ENCODE data around the gene TMEM37.

The TMEM37 gene

GRCh38 chr2:119461811-119462210, 30.2 kb downstream of the TMEM37 start:
- no peak for DNase-seq

DNA sequence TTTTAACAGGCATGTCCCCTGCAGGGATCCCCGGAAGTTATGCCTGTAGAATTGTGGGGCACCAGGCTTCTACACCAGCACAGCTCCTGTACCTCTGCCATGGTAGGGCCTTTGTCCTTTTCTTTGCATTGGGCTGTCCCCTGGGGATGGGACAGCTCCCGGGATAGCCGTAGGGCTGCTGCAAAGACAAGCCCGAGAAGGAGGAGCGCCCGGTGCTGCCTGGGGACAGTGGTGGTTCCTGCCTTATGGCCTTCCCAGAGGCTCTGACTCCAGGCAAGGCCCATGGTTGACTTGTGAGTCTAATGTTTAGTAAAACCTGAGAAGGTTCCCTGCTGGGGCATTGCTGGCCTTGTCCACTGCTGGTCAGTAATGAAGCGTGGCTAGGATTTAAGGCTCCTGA, 30.9 kb downstream of the TMEM37 start:
- no peak for DNase-seq

GRCh38 chr2:119463136-119463535, 31.5 kb downstream of the TMEM37 start:
- no peak for DNase-seq

GRCh38 chr2:119463990-119464389, 32.3 kb downstream of the TMEM37 start:
- DNase-seq, result no peak

- no peak for DNase-seq
Measured at GRCh38 chr2:119464981-119465380, 33.3 kb downstream of the TMEM37 start.

- no peak for DNase-seq
Measured at GRCh38 chr2:119465687-119466086, 34.0 kb downstream of the TMEM37 start.

GRCh38 chr2:119466373-119466772, 34.7 kb downstream of the TMEM37 start:
- DNase-seq, result no peak

GRCh38 chr2:119468154-119468955, 36.7 kb downstream of the TMEM37 start:
- no peak for DNase-seq

GRCh38 chr2:119469131-119469530, 37.5 kb downstream of the TMEM37 start:
- no peak for DNase-seq

DNA sequence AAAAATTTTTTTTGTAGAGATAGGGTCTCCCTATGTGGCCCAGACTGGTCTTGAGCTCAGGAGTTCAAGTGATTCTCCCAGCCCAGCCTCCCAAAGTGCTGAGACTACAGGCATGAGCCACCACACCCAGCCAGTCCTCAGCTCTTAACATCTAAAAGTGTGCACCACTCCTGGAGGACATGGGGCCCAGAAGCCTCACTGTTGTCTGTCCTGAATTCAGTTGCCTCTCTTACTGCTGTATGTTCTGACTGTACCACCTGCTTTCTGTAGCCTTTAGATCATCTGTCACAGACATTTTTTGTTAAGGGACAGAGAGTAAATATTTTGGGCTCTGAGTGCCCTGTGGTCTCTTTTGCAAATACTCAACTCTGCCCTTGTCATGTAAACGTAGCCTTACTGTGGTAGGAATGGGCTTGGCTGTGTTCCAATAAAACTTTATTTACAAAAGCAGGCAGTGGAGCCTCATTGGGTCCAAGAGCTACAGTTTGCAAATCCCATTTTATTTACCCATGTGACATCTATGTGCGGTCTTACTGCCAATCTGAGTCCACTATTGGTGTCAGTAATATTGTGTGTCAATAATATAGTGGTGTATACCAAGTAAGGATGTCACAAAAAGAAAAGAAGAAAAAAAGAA, 38.1 kb downstream of the TMEM37 start:
- no peak for DNase-seq

DNA sequence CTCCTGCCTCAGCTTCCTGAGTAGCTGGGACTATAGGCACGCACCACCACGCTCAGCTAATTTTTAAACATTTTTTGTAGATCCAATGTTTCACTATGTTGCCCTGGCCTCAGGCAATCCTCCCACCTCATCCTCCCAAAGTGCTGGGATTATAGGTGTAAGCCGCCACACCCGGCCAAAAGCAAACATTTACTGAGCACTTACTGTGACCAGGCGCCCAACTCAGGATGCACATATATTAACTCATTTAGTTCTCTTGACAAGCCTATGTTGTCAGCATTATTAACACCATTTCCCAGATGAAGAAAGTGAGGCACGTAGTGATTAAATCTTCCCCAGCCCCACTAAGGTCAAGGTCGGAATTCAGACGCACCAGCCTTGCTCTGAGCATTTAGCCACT, 41.1 kb downstream of the TMEM37 start:
- DNase-seq, result no peak

DNA sequence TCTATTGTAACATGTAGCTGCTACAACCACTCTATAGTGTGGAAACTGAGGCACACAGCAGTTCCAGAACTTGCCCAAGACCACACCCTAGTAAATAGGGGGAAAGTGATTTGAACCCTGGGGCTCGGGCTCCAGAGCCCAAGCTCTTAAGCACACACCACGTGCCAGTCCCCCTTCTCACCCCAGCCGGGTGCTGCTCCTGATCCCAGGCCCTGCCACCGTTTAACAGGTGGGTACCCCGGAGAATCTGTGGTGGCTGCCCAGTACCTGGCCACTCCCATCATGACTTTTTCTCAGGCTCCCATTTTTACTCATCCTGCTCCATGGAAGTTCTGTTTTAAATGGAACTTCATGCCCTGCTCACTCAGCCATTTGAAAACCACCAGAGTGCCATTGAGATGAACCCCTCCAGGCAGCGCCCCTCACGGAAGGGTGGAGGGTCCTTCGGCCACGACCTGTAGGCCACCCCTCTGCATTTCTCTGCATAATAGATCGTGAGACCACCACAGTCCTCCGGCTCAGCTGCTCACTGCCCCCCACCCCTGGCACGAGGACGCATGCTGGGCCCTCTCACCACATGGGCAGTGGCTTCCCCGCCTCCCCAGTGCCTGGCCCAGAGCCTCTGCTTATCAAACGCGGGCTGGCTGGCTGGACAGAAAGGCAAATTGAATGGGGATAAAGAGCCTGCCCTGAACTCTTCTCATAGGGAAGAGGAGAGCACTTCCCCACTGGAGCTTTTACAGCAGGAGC, 42.1 kb downstream of the TMEM37 start:
- no peak for DNase-seq

GRCh38 chr2:119474371-119475224, 42.9 kb downstream of the TMEM37 start:
- DNase-seq, result no peak

DNA sequence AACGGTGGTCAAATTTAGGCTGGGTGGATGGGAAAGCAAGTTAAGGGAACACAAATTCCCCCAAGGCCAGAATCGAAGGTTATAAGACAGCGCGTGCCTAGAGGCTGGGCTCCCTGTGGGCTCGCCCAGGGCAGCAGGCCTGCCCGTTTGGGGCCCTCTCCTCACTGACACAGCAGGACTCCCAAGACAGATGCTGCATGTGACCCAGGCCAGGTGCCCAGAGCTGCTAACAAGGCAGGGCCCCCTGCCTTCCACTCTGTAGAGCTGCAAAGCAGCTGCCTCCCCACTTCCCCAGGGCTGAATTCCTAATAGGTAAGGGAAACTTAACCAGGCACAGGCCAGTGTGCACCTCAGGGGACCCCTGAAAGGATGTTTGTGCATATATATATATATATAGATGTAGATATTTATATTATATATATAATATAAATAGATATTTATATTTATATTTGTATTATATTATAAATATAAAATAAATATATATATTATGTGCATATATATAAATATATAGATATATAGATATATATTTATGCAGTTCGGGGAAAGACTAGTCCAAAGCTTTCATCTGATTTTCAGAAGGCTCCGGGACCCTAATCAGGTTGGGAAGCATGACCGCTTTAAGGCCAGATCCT, 43.7 kb downstream of the TMEM37 start:
- no peak for DNase-seq

DNA sequence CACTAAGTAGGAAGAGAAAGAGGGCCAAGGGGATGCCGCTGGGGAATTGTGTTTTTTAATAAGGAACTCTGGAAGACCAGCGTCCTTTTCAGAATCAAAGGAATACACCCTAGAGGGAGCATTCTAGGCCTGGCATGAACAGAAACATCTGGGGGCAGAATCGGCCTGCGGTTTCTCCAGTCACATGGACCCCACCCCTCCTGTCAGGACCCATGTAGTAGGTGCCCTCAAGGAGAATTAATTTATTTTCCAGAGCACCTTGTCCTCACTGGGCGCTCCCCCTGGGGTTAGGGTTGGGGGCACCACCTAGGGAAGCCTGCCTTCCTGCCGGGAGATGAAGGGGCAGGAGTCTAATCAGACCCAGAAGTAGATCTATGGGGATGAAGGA, 44.2 kb downstream of the TMEM37 start:
- no peak for DNase-seq

- DNase-seq, result no peak
Measured at GRCh38 chr2:119476301-119477112, 44.9 kb downstream of the TMEM37 start.

GRCh38 chr2:119477113-119477505, 45.5 kb downstream of the TMEM37 start:
- DNase-seq, result no peak

DNA sequence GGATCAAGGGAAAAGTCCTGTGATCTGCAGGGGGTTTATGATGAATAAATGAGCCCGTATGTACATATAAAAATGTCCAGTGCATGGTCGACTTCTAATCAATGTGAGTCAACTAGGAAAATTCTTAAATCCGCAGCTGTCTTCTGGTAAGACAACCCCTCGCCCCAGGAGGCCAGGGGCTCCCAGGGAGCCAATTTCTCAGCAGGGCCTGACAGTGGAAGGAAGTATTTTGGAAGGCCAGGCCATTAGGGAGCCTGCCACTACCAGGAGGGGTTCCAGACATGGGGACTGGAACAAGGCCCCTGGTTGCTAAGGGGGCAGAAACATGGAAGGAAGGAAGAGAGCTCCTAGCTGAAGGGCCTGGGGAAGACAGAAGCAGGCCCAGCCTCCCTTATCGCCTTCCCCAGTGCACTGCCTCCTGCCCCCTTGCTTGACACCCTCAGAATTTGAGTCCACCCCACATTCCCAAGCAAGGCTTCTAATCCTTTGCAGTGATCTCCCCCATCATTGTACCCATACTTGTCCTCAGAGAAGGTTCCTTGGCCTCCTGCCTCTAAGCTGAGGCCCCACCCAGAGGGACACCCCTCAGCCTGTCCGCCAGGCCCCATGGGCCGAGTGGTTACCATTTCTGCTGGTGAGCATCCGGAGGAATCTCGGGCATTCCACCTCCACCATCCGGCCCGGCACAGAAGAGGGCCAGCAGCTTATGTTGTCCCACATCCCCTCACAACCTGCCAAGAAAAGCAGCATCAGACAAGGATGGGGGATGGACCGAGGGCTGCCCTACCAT, 46.7 kb downstream of the TMEM37 start:
- no peak for DNase-seq

- no peak for DNase-seq
Measured at GRCh38 chr2:119478978-119479295, 47.3 kb downstream of the TMEM37 start.

DNA sequence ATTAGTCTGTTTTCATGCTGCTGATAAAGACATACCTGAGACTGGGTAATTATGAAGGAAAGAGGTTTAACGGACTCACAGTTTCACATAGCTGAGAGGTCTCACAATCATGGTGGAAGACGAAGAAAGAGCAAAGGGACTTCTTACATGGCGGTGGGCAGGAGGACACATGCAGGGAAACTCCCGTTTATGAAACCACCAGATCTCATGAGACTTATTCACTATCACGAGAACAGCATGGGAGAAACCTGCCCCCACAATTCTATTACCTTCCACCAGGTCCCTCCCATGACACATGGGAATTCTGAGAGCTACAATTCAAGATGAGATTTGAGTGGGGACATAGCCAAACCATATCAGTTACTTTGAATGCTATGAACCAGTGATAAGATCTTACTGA, 48.5 kb downstream of the TMEM37 start:
- no peak for DNase-seq

DNA sequence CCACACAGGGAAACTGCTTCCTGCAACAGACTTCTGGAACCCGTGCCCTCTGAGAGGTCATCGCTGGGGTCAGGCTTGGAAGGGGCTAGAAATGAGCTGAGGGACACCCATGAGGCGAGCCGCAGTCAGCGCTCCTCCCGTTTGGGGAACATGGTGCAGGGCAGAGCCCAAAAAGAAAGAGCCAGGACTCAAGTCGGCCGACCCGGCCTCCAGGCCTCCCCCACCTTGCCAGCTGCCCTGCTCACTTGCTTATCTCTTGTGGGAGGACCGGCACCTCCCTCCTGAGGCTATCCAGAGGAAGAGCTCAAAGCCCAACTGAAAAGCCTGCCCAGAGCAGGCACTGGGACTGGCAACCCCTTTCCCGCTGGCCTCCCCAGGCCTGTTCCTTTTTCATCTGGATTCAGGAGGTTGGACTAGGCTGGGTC, 49.1 kb downstream of the TMEM37 start:
- DNase-seq, result no peak

Measured in T-helper 9 cell (primary cell).